Subcutaneous adipose tissue (tissue), 4 donors: ENCODE data around the gene LRFN4. TPM values are rescaled to one million over a fixed set of nuclear protein-coding genes. Genes with fewer than 3 reads are reported as not detected.

Experiments
- total RNA-seq, 4 donors: library from RNA; depleted of rRNA; stranded (reverse); fragments of >200 nt; gene quantifications; one replicate each; pipeline ENCODE4 v1.1.0, GENCODE V29; 2016
- TF ChIP-seq, protein P1 (sequence below): fragments of 450-650 bp; IDR thresholded peaks from one replicate; pipeline ENCODE4 v1.5.1; 2016; ENCODE audit warnings: low read depth, mild to moderate bottlenecking, control low read depth, antibody characterized with exemption, moderate library complexity

The LRFN4 gene
- total RNA-seq, 4 donors from 2014 or later, result 6.8 to 21.5 (median 9.8) TPM

- TF ChIP-seq, protein P1, sequence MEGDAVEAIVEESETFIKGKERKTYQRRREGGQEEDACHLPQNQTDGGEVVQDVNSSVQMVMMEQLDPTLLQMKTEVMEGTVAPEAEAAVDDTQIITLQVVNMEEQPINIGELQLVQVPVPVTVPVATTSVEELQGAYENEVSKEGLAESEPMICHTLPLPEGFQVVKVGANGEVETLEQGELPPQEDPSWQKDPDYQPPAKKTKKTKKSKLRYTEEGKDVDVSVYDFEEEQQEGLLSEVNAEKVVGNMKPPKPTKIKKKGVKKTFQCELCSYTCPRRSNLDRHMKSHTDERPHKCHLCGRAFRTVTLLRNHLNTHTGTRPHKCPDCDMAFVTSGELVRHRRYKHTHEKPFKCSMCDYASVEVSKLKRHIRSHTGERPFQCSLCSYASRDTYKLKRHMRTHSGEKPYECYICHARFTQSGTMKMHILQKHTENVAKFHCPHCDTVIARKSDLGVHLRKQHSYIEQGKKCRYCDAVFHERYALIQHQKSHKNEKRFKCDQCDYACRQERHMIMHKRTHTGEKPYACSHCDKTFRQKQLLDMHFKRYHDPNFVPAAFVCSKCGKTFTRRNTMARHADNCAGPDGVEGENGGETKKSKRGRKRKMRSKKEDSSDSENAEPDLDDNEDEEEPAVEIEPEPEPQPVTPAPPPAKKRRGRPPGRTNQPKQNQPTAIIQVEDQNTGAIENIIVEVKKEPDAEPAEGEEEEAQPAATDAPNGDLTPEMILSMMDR, result no peak
Observed at GRCh38 chr11:66842501-66842895, 14.4 kb upstream of the LRFN4 start.

DNA sequence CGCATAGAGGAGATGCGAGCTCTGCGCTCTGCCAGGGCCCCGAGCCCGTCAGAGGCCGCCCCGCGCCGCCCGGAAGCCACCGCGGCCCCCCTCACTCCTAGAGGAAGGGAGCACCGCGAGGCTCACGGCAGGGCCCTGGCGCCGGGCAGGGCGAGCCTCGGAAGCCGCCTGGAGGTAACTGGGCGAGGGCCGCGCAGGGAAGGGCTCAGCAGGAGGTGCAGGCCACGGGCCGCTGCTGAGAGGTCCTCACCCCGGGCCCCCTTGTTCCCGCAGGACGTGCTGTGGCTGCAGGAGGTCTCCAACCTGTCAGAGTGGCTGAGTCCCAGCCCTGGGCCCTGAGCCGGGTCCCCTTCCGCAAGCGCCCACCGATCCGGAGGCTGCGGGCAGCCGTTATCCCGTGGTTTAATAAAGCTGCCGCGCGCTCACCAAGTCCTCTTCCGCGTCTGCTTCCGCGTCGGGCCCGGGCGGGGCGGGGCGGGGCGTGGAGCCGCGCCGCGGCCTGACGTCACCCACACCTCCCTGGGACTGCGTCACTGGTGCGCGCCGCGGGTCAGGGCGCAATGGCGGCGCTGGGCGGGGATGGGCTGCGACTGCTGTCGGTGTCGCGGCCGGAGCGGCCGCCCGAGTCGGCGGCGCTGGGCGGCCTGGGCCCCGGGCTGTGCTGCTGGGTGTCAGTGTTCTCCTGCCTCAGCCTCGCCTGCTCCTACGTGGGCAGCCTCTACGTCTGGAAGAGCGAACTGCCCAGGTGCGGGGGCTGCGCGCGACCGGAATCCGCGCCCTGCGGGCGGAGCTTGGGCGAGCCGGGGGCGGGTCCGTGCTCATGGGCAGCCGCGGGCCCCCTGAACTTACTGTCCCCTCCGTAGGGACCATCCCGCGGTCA is 13.7 kb upstream of the LRFN4 start, which contains the start of gene RCE1:
TSS of gene RCE1 (plus strand) at position 546 of the 880 bp plus-strand sequence. CDS start at position 561, 15 bp downstream.
- TF ChIP-seq, protein P1, result no peak

- TF ChIP-seq, protein P1, result no peak
Observed at GRCh38 chr11:66843776-66844495, 12.9 kb upstream of the LRFN4 start.

GRCh38 chr11:66844496-66845142 is 12.2 kb upstream of the LRFN4 start:
- TF ChIP-seq, protein P1, result no peak

- TF ChIP-seq, protein P1, result no peak
Observed at GRCh38 chr11:66845143-66845875, 11.6 kb upstream of the LRFN4 start.

DNA sequence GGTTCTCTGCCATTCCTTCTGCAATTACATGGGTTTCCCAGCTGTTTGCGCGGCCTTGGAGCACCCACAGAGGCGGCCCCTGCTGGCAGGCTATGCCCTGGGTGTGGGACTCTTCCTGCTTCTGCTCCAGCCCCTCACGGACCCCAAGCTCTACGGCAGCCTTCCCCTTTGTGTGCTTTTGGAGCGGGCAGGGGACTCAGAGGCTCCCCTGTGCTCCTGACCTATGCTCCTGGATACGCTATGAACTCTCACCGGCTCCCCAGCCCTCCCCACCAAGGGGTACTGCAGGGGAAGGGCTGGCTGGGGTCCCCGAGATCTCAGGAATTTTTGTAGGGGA is 11.0 kb upstream of the LRFN4 start:
- TF ChIP-seq, protein P1, result no peak
